ENCODE data around the gene PRKCA.

DNA sequence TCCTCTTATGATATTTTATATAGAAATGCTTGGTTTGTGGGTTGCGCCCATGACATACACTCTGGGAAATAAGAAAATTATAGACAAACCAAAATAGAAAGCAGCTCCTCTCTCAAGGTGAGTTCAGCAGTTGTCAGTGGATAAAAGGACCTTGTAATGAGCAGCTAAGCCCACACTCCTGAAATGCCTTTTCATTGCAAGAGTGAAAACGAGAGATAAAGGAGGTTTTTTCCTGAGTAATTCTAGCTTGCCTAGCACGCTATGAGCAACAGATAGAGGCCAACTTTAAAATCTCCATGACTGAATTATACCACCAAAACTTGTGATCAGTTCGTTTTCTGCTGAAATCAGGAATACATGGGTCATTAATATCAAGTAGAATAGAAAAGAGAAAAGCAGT, 270.7 kb downstream of the PRKCA start:
- TF ChIP-seq CTCF (IDR thresholded peaks at IDR 0.05) (no peak), POLR2AphosphoS5 (IDR thresholded peaks at IDR 0.05) (no peak), POLR2A (IDR thresholded peaks at IDR 0.05) (no peak), EP300 (IDR thresholded peaks at IDR 0.05) (no peak)

Data from suprapubic skin (tissue), 4 donors.